ENCODE data around the gene ABCG1. TPM values are rescaled to one million over a fixed set of nuclear protein-coding genes. Genes with fewer than 3 reads are reported as not detected.

Gene ABCG1
- total and polyA plus RNA-seq, 2 donors (not counting 3 experiments of a cell fraction or from before 2014, with no cell fraction given), result 6.7 to 19.6 TPM

DNA sequence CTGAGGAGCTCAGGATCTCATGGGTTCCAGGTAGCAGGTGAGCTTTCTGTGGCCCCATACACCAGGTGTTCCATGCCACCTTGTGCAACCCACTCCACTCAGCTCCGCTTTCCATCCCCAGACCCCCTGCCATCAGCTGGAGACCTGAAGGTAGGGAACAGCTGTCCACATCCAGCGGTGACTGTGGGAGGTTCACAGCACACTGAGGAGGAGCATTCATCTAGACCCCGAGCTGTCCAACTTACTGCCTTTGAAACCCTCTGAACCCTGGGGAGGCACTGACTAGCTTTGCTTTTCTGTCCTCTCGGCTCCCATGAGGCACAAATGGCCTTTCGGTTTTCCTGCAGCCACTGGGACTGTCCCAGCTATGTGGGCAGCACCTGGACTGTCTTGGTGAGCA lies 27.9 kb upstream of the ABCG1 start:
- Histone ChIP-seq H4K20me1 (replicated peaks; ENCODE audit: control insufficient read depth, extremely low read depth, insufficient read depth, low read length) (no peaks in the 10 kb centered on the region), H3K4me1 (ENCODE audit: control insufficient read depth, extremely low read depth, insufficient read depth, low read length) (peaks cover 8% of the 10 kb centered on the region), H3K36me3 (ENCODE audit: control insufficient read depth in 2 of 2, extremely low read depth in 1 of 2, insufficient read depth in 2 of 2, low read length in 2 of 2) (no peaks in the 10 kb centered on the region), H2AFZ (ENCODE audit: low read depth, low read length) (no peak overlapping the region), H3K79me2 (ENCODE audit: control insufficient read depth, insufficient read depth, low read length) (no peaks in the 10 kb centered on the region), H3K9me1 (replicated peaks; ENCODE audit: control insufficient read depth, extremely low read depth, insufficient read depth, low read length) (no peaks in the 10 kb centered on the region), H3K9ac (replicated peaks; ENCODE audit: extremely low read depth, insufficient read depth, low read length) (no peak overlapping the region), H3K9me3 (replicated peaks; ENCODE audit: control insufficient read depth, insufficient read depth, low read length) (no peaks in the 10 kb centered on the region), H3K27me3 (ENCODE audit: control insufficient read depth in 2 of 2, insufficient read depth in 2 of 2, low read length in 2 of 2) (peaks cover 0 to 5% of the 10 kb centered on the region in 2 experiments), H3K4me3 (replicated peaks in 1 of 3; ENCODE audit: insufficient read depth in 1 of 3, low read depth in 1 of 3, low read length in 3 of 3) (no peak overlapping the region), H3K27ac (ENCODE audit: insufficient read depth, low read depth, low read length) (no peak overlapping the region), H3K4me2 (ENCODE audit: insufficient read depth, low read length) (no peak overlapping the region)
- FAIRE-seq, result no peak
- intact Hi-C loops (cut with micrococcal nuclease), result no loop called here
- dilution Hi-C loops (cut with MboI; ENCODE audit: extremely low pct_ligation_motif_present, low sequenced_read_pairs), result no loop called here
- BruUV-seq (replicated peaks), result no TSS peak
- TF ChIP-seq MYC (IDR thresholded peaks at IDR 0.05; ENCODE audit: low read depth, low read length), result no peak
- no peak for TF ChIP-seq CTCF (IDR thresholded peaks at IDR 0.05; ENCODE audit: extremely low read depth in 1 of 2, insufficient read depth in 1 of 2, low read depth in 1 of 2, low read length in 2 of 2)
- no peak for TF ChIP-seq EZH2 (IDR thresholded peaks at IDR 0.05; ENCODE audit: borderline replicate concordance, low read depth, low read length, severe bottlenecking)
- no peak for TF ChIP-seq POLR2A (IDR thresholded peaks at IDR 0.05; ENCODE audit: low read depth, low read length)
- TF ChIP-seq GATA2 (IDR thresholded peaks at IDR 0.05; ENCODE audit: insufficient read depth, insufficient read length, low read depth, low read length), result no peak
- TF ChIP-seq JUN (IDR thresholded peaks at IDR 0.05; ENCODE audit: borderline replicate concordance, insufficient read depth, insufficient read length, low read depth), result no peak
- TF ChIP-seq POLR2AphosphoS5 (IDR thresholded peaks at IDR 0.05; ENCODE audit: insufficient read depth, low read depth, low read length), result no peak
- TF ChIP-seq FOS (IDR thresholded peaks at IDR 0.05; ENCODE audit: borderline replicate concordance, insufficient read depth, low read length), result no peak
- no peak for DNase-seq (ENCODE audit: low read depth, low spot score)
- CTCF ChIA-PET, result interaction anchor here (0.7 kb wide), 1 partner anchor 9 kb away, joined by 3 read pairs; no protein-coding TSS in a partner anchor
- POLR2A ChIA-PET, result no interaction called here

Measured in endothelial cell of umbilical vein (primary cell).